Measurements from ENCODE around the gene SPDYE3.

Gene SPDYE3

GRCh38 chr7:100371561-100372171 lies 64.2 kb downstream of the SPDYE3 start:
- no peak for DNase-seq (ENCODE audit: low spot score)

Measured in iPS-NIHi11 (cell line).